HG03432 (cell line): ENCODE data around the gene NTN1.

Source experiments
- ATAC-seq: cut with Tn5 transposase; IDR thresholded peaks from one replicate; pipeline ENCODE4 v1.9.1; 2021; ENCODE audit warnings: mild to moderate bottlenecking, moderate library complexity; ENCODE audit not compliant: unreplicated experiment

Gene NTN1

DNA sequence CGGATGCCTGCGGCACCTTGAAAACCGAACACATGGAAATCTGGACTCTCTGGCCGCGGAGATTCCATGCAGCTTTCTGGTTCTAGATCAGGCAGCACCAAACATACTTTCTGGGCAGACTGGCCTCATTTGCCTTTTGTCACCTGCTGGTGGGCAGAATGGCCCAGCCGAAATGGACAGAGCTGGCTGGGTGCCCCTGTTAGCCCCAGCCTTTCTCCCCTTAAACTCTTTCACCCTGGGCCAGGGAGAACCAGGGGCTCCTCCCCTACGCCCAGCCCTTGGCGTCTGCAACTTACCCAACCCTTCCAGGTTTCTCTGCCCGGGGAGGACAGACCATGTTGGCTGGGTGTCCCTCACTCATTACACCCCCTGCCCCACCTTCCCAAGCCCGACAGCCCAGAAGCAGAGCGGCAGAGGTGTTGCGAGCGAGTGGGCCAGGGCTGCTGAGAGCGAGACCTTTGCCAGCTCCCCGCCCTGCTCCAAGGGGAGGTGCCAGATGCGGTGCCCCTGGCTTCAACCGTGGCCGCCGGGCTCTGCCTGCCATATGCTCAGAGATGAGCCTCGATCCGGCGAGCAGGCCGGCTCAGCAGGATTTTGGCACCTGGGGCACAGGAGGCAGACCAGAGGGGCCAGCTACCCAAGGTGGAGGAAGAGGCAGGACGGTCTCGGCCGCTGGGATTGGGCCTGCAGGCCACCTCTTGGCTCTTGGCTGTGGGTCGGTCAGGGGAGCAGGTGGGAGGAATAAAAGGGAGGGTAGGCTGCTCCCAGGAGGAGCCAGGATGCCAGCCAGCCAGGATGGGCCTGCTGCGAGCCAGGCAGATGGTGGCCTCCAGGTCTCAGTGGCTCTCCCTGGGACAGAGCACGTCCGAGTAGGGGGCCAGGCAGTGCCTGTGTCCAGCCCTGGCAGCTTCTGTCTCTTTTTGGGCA is 191.3 kb downstream of the NTN1 start:
- ATAC-seq = no peak

DNA sequence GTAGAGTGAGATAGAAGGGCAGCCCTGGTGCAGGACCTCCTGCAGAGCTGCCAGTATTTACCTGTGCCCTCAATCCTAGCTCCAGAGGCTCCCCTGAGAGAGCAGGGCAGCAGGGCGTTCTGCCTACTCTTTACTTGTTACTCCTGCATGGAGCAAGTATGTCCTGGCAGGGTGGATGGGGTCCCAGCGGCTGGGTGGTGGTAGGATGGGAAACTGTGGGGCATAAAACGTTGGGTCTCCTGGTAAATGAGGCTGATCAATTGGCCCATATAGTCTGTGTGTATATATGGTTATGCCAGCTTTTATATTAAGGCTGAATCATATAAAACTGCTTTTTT is 192.0 kb downstream of the NTN1 start:
- ATAC-seq = no peak

DNA sequence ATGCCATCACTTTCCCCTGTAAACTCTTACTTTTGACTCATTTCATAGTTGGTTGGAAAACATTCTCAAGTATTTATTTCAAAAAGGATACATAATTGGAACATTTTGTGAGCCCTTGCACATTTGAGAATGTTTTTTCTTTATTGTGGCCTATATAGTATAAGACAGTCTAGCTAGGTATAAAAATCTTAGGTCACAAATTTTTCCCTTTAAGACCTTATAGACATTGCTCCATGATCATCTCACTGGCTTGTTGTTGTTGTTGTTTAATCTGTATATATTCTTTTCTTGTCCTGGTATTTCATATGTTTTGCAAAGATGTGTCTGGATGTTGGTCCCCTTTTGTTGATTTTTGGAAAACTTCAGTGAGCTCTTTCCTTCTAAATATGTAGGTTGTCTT is 194.2 kb downstream of the NTN1 start:
- ATAC-seq = no peak

DNA sequence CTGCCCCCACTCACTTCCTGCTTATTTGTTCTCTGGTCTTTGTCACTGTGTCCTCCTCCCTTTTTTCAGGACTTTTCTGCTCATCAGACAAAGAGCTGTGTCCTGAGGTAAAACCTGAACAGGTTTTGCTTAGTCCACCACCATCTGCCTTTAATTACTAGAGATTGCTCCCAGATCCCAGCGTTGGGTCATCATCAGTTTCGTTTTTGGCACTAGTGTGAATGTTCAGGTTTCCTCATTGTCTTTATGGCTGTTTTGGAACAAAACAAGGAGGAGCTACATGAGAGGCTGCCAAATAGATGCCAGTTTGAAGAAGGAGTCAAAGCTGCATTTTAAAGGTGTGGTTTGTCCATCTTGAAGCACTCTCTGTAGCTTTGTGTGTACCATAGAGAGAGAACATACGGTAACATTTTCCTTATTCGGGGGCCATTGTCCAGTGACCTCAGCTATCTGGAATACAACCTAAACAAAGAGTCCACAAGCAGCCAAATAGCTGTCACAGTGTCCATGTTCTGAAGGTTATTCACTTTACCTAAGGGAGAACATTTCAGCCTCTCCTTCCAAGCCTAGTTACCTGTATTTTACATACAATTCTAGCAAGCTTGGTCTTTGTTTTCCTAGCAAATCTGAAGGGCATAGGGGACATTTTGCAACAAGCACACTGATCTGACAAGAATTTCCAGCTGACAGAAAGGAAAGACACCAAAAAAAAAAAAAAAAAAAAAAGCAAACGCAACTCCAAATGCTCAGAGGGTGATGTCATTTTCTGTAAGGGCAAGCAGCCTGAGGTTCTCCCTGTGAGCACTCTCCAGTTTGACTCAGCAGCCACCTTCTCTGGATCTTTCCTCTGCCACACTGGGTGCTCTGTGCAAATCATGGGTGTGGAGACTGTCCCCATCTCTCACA is 196.1 kb downstream of the NTN1 start:
- no peak for ATAC-seq

DNA sequence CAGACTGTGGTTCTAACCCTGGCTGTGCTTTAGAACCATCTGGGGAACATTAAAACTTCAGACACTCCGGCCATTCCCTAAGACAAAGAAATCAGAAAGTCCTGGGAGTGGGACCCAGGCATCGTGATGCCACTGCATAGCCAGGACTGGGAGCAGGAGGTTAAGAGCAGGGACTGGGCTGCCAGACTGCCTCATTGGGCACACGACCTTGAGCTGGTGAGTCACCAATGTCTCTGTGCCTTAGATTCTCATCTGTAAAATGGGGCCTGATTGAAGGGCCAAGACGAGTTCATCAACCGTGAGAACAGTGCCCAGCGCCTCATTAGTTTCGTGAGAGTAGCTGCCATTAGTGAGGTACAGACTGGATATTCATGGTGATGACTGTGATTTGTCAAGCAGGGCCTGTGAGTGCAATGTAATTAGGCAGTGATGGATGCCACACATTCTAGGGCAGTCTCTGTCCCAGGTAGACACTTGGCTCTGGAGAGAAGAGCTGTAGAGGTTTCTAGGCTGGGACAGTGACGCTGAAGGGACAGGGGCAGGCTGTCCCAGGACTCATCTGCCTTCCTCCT is 196.8 kb downstream of the NTN1 start:
- ATAC-seq = no peak

DNA sequence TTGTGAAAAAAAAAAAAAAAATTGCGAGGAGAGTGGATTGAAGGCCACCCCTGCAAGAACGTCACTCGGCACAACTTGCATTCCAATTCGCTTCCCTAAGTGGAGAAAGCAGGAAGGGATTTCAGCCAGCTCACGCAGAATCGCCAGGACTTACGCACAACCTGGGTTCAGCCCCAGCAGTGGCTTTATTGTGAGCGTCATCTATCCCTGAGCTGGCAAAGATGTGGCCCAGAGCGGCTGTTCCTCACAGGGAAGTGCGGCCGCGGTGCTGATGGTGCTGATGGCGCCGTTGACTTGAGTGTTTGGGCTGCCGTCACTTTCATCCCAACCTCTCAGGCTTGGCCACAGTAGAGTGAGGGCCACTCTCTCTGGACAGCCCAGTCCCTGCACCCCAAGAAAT is 197.6 kb downstream of the NTN1 start:
- no peak for ATAC-seq

DNA sequence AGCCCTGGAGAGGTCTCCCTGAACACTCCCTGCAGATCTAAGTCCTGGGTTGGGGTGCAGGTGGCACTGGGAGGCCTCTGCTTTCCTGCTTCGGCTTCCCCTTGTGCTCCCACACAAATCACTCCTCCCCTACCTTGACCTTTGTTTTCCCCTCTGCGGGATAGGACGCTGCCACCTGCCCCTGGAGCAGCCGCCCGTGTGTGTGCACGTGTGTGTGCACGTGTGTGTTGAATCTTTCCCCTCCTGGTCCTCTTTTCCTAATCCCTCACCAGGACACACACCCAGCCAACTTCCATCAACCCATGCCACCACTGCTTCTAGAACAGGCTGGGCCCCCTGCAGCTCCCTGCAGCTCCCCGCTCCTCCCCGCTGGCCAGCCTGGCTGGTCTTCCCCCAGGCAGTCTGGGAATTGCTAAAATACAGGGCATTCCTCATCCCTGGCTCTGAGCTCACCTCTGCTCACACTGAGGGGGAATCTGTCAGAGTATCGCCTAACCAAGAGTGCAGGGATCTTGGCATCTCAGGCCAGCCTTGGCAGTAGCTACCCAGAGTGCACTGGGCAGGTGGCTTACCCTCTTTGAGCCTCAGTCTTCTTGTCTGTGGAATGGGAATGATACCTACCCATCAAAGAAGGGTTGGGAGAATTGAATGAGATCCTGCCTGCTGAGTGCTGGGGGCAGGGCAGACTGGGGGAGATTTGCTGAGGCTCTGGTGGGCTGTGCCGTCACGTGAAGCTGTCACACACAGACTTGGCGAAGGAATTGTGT is 198.5 kb downstream of the NTN1 start:
- no peak for ATAC-seq

DNA sequence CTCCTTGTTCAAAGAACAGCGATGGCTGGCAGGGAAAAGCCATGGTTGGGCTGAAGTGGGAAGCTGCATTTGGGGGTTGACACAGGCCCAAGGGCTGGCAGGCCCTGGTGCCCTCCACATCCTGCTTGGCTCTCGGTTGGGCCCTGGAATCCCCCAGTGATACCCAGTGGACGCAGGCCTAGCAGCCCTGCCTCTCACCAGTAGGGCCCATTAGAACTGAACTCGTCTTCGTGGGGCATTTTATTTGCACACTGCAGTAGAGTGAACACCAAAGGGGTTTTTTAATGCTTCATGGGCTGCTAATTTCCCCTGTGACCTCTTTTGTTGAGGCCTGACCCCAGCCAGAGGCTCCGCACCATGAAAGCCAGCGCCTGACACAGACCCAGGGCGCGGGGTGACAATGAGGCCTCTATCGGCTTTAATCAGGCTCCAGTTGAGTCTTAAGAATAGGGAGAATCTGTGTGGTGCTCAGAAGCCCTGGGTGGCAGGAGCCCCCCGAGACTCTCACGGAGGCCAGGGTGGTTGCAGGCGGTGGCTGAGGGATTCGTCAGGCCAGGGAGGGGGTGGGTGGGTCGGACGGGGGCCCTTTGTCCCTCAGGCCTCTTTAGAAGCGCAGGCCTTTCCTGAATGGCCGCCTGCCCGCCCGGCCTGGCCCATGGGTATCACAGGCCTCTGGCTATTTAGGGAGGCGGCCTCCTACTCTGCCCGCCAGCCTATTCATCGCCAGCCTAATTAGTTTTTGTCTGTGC is 199.3 kb downstream of the NTN1 start:
- no peak for ATAC-seq

DNA sequence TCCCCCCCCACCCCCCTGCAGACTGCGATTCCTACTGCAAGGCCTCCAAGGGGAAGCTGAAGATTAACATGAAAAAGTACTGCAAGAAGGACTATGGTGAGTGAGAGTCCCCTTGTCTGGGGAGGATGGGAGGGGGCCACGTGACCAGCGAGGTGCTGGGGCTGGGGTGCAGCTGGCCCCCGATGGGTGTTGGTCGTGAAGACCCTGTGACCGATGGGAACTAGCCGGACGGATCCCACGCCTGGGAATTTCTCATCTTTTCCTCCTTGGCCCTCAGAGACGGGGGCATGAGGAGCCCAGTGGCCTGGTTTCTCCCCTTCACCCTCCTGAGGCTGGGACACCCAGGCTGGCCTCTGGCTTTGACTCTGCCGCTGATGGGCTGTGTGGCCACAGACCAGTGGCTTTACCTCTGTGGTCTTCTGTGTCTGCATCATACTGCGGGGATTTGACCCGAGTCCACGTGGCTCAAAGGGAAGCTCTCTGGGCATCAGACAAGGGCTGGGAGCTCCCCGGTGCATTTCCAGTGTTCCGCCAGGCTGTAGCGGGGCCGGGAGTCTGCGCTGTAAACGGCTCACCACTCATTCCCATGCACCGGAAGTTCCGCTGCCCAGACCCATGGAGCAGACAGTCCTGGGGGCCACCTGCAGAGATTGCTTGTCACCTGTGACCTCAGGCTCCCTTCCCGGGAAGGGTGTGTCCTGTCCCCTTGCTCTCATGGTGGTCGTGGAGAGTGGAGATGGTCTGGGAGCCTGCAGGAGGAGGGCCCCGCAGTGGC is 200.0 kb downstream of the NTN1 start:
- ATAC-seq = no peak

DNA sequence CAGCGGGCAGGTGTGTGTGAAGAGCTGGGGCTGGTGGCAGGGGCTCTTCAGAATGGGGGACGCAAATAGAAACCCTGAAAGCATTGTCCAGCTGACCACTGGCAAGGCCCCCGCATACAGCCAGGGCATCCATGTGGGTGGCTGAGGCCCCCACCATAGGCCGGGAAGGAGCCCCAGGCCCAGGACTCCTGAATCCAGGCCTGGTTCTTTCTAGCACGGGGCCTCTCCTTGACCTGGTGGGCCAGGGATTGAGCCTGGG is 200.5 kb downstream of the NTN1 start:
- ATAC-seq = no peak

DNA sequence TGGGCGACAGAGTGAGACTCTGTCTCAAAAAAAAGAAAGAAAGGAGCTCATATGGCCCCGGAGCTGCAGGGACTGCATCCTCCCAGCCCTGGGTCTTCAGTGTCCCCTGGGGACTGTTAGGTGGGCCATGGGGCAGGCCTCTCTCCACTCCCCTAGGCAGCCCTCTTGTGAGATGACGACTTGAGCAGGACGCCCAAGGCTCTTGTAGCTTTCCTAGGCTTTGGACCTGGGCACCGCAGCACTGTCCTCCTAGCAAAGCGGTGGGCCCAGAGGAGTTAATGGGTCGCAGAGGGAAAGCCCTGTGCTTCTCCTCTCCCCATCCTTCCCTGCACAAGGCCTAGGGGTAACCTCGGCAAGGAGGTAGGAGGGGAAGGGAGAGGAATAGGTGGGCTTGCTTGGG is 202.2 kb downstream of the NTN1 start:
- no peak for ATAC-seq

DNA sequence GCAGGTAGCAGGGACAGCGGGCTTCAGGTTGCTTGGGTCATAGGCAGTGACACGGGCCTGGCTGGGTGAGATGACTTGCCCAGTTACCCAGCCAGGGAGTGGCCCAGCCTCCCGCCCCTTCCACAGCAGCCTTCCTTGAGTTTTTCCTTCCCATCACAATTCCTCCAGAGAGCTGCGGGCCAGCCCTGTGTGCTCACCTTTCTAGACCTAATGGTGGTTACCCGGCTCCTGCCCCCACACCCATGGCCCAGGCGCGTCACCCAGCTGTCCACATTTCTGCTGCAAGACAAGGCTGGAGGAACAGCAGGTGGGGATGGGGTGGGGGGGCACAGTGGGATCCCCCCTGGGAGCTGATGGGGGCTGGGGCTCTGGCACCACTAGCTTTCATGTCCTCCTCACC is 203.2 kb downstream of the NTN1 start:
- no peak for ATAC-seq

DNA sequence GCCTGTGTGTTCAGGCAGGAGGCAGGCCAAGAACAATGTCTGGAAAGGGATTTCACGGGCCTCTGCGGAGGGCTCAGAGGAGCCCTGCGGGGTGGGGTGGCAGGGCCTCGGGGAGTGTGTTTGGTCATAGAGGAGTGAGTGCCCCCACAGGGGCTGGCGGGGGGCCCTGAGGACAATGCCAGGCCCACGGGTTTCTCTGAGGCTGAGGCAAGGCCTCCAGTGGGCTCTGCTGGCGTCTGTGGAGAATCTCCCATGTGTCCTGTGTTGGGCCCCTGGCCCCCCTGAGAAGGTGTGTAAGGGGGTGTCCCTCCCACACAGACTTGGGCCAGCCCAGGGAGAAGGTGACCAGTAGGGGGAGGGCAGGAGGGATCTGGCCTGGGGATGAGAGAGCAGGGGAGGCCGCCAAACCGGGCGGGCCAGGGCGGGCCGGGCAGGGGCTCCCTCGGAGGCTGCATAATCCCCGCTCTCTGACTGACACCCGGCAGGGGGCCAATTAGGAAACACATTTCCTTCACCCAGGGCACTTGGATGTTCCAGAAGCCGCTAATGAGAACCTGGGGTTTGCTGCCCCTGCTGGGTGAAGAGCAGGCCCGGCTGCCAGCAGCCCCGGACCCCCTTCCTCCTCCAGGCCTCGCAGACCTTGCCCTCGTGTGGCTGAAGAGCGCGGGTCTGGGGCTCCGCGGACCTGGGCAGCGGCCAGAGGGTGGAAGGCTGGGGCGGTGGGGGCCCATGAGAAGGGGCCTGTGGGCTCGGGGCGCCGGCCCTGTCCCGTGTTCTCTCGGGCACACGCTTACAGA is 204.2 kb downstream of the NTN1 start:
- no peak for ATAC-seq

DNA sequence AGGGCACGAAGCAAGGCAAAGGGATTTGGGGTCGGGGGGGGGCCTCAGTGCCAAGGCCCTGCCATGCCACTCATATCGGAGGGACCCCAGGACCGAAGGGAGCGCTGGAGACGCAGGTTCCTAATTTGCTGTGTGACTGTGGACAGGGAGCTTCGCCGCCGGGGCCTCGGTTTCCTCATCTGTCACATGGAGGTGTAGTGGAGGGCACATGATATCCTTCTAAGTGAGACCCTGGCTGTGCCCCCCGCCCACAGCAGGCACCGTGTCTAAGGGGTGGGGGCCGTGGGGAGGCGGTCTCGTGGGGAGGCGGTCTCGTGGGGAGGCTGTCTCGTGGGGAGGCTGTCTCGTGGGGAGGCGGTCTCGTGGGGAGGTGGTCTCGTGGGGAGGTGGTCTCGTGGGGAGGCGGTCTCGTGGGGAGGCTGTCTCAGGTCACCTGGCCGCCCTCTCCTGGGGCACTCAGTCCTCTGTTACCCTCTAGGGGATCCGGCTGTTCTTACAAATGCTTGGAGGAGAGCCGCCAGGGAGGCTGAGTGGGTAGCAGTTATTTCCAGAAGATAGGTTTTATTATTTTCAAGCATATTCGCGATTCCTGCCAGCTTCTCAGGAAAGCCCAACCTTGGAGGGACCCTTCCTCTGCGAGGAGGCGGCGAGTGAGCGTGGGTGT is 205.0 kb downstream of the NTN1 start:
- no peak for ATAC-seq

DNA sequence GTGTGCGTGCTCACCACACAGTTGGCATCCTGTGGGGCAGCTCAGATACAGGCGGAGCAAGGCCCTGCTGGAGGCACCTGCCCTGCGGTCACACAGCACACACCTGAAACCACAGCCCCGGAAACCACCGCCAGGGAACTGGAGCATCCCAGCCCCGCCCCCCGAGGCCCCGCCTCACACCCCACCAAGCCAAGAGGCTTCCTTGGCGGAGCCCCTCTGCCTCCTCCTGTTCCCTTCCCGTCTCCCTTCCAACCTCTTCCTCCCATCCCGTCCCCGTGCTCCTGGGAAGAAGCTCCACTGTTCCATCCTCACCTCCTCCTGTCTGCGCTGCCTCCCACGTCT is 205.5 kb downstream of the NTN1 start:
- no peak for ATAC-seq

DNA sequence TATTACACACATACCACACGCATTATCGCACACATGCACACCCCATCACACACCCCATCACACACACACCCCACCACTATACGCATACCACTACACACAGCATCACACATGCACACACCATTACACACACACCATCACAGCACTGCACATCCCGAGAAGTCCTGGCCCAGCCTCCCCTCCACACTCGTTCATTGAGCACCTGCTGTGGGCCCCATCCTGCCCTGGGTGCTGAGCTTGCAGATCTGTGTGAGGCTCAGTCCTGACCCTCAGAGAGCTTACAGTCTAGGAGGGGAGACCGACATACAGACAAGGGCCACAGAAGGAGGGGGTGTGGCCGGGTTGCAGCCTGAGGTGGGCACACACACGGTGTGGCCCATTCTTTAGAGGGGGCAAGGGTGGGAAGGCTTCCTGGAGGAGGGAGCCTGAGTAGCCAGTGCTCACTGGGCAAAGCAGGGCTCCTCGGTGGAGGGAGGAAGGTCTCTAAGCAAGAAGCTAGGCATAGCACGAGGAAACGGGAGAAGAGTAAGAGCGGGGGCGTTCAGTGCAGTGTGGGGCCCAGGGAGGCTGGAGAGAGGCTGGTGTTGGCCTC is 206.6 kb downstream of the NTN1 start:
- no peak for ATAC-seq

DNA sequence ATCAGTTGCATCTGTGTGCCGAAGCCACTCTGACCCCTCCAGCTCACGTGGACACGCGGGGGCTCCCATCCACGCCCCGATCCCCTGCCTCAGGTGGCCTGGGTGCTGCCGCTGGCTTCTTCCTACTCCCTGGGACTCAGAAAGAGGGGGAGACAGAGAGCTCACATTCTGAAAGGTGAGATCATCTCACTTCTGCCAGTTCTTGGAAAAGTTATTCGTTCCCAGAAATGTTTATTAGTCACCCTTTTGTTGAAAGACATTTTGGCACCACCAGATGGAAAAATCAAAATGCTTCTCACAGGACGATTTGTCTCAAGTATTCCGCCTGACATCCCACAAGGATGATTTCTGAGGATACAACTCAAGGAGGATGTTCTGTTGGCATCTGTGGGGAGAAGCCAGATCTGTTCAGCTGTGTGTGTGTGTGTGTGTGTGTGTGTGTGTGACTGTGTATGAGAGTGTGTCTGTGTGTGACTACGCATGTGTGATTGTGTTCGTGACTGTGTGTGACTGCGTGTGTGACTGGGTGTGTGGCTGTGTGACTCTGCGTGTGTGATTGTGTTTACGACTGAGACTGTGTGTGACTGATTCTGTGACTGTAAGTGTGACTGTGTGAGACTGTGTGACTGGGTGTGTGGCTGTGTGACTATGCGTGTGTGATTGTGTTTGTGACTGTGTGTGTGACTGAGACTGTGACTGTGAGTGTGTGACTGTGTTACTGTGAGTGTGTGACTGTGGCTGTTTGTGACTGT is 207.3 kb downstream of the NTN1 start:
- no peak for ATAC-seq
